GM19035 (cell line): ENCODE measurements around the gene LIMS2.

Source experiments
- ATAC-seq: cut with Tn5 transposase; IDR thresholded peaks from one replicate; pipeline ENCODE4 v1.9.1; 2021; ENCODE audit not compliant: unreplicated experiment

LIMS2 gene

DNA sequence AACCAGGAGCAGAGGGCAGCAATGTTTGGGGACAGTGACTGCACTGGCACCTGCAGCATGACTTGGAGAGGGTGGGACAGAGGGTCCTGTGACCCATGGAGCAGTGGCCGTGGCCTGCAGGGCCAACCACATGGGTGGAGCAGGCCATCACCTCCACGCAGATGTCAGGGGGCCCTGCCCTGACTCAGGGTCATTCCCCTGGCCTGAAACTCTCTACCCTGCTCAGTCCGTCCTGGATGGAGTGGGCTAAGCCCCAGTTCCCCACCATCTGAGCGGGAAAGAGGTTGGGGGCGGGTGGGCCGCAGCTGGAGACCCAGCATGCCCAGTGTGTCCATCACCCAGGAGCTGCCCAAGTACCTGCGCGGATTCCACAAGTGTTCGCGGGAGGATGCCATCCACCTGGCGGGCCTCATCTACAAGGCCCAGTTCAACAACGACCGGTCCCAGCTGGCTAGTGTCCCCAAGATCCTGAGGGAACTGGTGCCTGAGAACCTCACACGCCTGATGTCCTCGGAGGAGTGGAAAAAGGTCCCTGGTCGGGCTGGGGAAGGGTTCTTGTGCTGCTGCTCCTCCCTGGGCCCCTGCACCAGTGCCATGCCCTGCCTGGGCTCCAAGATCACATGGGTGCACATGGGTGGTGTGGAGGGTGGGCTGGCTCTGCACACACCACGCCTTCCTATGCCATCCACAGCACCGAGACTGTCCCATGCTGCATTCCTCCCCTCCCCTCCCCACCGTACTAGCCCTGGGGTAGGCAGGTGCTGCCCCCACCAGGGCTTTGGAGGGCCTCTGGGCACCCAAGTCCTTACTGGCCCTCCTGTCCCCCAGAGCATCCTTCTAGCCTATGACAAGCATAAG lies 39.7 kb downstream of the LIMS2 start:
- ATAC-seq = no peak

DNA sequence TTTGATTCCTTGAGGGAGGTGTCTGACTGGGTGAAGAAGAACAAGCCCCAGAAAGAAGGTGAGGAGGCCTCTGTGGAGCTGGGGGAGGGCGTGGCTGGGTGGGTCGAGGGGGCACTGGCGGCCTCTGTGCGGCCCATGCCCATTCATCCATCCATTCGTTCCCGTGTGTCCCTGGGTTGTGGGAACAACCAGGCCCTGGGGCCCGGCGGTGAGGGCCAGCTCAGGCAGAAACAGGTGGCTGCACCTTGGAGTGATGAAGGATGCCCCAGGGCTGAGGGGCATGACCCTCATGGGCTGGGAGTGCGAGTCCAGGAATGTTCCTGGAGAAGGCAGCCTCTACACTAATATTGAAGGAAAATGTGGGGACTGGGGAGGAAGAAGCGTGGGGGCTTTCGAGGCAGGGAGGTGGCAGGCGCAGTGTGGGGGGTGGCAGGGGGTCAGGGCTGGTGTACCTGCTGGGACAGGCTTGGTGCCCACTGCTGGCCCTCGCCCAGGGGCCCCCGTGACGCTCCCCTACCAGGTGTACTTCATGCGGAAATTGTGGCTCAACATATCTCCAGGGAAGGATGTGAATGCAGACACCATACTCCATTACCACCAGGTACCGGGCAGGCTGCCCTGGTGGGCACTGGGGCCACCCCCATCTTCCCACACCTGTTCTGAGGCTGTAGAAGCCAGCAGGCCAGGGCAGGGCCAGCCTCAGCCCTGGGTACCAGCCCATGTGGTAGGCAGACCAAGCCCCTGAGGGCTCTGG lies 40.5 kb downstream of the LIMS2 start:
- no peak for ATAC-seq

DNA sequence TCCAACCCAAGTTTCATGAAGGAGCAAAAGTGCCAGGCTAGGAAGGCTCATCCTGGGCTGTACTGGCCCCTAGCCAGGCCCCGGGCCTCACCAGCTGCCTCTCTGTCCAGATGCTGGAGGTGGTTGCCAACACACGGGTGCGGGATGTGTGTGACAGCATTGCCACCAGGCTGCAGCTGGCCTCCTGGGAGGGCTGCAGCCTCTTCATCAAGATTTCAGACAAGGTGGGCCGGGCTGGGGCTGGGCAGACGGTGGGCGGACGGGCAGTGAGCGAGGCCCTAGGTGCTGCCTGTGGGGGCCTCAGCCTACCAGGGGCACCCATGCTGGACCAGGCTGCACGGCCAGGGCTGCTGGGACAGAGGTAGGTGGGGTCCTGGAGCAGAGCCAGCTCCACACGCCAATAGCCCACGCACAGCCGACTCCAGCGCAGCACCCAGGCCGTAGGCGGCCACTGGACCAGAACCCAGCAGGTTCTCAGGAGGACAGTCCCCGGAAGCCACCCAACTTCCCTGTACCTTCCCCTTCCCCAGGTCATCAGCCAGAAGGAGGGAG lies 41.2 kb downstream of the LIMS2 start:
- no peak for ATAC-seq

DNA sequence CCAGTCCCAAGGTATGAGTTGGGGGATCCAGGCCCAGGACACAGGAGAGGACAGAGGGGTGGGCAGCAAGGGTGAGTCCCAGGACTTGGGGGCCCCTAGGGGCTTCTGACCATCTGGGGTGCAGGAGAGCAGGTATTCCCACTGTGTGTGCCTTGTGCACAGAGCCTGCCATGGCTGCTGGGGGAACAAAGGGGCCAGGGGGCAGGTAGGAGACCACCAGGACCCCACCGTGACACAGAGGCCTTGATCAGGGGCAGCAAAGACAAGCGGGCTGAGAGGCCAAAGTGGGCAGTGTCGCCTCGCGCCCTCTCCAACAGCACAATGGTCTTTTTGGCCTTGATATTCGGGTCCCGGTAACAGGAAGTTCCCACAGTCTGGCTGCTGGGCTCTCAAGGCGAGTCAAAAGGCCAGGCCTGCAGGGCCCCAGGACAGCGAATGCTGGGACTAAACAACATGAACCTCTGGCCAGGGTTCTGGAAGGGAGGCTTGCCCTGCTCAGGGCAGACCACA lies 41.7 kb downstream of the LIMS2 start:
- no peak for ATAC-seq

DNA sequence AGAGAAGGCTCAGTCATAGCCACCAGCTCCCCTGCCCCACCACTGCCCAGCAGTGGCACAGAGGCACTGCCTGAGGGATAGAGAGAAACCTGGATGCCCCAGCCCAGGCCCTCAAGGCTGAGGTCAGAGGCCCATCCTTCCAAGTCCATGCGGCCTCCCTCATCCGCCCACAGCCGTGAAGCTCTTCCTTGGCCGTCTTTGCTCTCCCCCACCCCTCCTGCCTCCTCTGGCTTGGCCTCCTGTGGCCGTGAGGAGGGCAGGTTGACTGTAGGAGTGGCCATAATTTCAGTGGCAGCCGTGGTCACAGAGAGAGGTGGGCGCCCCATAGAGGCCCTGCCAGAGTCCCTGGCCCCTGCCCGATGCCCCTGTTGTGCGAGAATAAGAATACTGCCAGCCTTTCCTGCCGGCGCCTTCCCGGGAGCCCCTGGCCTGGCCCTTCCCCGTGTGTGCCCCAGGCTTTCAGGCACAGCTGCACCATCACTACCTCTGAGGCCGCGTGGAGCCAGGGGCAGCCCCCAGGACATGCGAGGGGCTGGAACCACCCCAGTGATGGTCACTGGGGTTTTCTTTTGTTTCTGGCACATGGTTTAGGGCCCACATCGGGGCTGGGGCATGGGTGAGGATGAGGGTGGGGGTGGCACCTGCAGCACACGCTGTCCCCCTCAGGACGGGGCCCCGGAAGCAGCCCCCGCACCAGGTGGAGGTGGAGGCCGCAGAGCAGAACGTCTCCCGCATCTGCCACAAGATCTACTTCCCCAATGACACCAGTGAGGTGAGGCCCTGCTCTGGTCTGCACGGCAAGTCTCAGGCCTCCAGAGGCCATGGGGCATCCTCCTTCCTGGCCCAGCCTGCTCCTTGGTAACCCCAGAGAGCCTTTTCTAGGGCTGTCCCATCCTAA lies 42.5 kb downstream of the LIMS2 start:
- no peak for ATAC-seq

DNA sequence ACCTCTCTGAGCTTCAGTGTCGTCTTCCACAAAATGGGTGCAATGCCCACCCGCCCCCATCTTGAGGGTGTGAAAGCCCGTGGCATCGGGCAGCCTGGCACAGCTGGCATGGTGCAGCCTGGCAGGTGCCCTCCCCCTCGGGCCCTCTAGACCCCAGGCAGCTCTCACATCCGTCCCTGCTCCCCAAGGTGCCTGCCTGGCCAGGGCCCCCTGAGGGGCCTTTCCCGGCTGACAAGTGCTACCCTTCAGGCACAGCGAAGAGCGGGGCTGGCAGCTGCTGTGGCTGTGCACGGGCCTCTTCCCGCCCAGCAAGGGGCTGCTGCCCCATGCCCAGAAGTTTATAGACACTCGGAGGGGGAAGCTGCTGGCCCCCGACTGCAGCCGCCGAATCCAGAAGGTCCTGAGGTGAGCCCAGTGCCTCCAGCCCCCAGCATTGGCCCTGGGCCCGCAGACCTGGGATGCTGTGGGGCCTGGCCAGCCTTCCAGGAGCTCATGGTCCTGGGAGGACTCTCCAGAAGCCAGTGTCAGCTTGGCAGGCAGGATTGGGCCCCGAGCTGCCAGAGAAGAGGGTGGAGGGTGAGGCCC lies 43.2 kb downstream of the LIMS2 start:
- no peak for ATAC-seq

DNA sequence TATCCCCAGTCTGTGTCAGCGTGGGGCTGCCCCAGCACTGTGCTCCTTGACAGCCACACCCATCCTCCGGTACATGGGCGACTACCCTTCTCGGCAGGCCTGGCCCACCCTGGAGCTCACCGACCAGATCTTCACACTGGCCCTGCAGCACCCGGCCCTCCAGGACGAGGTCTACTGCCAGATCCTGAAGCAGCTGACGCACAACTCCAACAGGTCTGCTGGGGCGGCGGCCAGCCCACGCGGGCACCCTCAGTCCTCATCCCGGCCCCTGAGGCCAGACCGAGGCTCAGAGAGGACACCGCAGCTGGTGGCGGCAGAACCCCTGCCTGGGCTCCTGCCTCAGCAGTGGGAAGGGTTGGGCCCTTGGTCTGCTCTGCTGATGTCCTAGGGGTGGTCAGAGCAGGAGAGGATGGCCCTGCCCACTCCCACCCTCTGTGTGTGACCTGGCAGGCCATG lies 43.8 kb downstream of the LIMS2 start:
- no peak for ATAC-seq

DNA sequence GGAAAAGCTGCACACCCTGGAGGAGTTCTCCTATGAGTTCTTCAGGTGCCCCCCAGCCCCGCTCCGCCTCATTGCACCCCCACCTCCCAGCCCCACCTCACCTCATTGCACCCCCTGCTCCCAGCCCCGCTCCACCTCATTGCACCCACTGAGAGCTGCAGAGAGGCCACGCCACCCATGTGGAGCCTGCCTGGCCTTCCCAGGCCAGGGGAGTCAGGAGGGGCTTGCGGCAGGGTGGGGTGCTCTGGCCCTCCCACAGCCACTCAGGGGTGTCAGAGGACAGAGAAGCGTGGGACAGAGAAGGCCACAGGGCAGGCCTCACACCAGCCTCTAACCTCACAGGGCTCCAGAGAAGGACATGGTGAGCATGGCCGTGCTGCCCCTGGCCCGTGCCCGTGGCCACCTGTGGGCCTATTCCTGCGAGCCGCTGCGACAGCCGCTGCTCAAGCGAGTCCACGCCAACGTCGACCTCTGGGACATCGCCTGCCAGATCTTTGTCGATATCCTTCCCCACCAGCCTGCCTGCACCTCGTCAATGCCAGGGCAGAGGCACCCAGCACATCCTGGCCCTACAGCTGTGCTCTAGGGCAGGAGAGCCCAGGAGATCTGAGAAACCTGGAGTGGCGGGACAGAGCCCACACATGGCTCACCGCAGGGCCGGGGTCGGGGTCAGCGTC lies 44.3 kb downstream of the LIMS2 start:
- ATAC-seq = no peak

DNA sequence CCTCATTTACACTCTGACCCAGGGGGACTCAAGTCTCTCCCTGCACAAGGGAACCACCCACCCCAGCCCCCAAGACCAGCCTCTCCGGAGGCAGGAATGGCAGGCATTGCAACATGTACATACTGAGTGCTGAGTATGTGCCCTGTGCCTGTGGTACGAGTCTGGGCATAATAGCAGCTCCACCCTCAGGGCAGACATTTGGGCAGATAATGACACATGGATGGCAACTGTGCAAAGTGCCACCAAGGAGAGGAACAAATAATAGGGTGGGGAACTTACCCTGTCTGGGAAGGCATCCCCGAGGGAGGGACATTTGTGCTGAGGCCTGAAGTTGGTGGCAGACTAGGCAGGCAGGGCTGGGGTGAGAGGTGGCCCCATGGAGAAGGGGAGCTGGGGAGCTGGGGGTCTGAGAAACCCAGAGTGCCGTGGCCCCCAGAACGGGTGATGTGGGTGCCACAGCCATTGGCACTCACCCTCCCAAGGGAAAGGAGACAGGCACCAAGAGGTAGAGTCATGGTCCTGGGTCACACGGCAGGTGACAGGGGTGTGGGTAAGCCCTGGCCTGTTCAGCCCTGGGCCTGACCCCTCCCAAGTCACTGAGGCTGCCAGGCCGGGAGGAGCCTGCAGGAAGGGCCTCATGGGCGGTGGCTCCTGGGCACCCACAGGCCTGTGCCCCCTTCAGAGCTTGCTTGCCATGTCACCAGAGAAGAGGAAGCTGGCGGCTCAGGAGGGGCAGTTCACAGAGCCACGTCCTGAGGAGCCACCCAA lies 45.0 kb downstream of the LIMS2 start:
- no peak for ATAC-seq

DNA sequence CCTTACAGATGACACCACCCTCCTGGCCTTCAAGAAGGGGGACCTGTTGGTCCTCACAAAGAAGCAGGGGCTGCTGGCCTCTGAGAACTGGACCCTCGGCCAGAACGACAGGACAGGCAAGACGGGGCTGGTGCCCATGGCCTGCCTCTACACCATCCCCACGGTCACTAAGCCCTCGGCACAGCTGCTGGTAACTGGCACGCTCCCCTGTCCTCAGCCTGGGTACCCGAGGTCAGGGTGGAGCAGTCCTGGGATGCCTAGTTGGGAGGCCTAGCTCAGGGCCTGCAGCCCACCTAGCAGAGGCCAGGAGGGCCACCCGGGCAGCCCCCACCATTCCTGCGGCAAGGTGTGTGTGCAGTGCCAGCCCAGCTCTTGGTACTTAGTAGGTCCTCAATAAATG lies 45.7 kb downstream of the LIMS2 start:
- no peak for ATAC-seq

DNA sequence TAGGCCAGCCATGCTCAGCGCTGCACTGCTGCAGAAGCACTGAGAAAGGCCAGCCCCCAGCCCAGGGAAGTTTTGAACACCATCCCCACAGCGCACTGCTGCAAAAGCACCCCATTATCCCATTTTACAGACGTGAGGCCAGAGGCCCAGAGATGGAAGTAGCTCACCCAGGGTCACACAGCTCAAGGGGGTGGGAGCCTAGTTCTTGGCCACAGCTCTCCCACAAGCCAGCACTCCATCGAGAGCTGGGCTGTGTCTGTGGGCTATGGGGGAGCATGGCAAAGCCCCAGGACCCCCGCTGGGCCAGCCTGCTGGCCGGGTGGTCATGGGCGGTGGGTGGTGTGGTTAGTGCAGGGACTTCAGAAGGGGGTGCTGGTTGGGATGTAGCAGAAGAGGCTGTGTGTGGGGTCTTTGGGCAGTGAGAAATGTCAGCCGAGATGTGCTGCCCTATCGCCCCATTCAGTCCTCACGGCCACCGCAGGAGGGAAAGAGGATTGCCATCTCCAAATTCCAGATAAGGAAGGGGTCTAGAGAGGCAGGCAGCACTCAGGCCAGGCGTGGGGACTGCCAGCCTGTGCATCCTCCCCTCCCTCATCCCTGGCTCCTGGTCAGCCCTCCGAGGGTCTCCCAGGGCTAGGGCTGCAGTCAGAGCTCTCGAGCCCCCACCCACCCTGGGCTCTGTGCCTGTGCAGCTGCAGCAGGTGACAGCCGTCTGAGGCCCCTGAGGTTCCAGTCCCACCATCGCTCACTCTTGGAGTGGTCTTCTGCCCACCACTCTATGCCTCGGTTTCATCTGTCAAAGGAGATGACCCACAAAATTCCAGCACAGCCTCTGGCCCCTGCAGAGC lies 46.3 kb downstream of the LIMS2 start:
- ATAC-seq = no peak

DNA sequence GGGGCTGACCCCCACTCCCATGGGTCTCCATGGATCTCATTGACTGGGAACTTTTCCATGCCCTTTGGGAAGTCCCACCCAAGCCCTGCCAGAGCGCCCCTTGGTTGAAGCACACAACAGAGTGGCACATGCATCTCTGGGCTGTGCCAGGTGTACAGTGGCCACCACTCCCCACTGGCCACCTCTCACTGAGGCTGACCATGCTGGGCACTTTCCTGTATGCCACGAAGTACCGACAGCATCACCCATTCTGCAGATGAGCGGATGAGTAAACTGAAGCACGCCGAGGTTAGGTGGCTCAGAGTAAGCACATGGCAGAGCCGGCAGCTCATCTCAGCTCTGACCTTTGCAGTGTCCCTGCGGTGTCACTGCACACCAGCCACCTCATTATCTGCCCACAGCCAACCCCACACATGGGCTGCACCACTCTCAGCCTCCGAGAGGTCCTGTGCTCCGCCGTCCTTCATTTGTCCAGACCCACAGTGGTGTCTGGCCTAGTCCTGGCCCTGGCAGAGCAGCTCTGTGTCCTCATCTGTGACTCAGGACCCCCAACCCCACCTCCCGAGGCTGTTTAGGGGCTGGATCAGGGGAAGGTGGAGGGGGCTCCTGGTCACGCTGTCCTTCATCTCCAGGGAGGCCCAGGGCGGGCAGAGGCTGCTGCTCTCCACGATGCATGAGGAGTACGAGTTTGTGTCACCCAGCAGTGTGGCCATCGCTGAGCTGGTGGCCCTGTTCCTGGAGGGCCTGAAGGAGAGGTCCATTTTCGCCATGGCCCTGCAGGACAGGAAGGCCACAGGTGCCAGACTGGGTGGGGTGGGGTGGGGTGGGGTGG lies 47.4 kb downstream of the LIMS2 start:
- ATAC-seq = no peak

DNA sequence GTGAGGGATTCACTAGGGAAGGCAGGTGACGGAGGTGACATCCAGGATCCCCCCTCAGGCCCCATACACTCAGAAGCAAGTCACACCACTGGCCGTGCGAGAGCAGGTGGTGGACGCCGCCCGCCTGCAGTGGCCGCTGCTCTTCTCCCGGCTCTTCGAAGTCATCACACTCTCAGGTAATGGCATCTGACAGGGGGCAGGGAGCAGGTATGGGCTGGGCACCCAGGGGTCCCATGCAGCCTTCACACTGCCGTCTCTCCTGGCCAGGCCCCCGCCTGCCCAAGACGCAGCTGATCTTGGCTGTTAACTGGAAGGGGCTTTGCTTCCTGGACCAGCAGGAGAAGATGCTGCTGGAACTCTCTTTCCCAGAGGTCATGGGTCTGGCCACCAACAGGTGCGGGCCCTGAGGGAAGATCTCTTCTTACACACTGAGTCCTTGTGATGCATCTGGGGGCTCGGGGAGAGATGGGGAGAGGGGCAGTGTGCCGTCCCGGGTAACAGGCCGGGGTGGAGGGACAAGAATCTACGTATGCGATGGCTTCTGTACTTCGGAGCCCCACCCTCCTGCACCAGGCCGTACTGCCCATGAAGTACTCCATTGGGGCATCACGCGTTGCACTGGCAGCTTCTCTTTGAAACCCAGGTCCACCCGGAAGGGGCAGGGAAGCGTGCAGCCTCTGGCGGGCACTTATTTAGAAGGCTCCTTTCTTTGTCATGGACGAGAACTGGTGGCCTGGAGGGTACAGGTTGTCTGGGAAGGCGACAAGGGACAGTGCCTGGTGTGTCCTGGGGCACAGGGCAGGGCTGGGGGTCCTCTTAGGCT lies 48.2 kb downstream of the LIMS2 start:
- no peak for ATAC-seq

DNA sequence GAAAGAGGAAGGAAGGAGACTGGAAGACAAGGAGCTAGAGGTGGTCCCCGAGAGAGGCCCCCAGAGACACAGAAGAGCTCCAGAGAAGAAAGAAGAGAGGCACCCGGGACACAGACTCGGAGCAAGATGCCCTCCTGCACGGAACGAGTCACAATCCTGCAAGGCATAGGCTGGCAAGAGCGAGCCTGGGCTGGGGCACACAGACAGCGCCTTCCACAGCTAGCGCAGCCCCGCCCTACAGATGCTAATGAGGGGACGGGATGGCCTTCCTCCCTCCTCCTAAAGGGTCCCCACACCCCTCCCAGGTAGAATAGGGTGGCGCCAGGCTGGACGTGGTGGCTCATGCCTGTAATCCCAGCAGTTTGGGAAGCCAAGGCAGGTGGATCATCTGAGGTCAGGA lies 49.2 kb downstream of the LIMS2 start:
- ATAC-seq = no peak

DNA sequence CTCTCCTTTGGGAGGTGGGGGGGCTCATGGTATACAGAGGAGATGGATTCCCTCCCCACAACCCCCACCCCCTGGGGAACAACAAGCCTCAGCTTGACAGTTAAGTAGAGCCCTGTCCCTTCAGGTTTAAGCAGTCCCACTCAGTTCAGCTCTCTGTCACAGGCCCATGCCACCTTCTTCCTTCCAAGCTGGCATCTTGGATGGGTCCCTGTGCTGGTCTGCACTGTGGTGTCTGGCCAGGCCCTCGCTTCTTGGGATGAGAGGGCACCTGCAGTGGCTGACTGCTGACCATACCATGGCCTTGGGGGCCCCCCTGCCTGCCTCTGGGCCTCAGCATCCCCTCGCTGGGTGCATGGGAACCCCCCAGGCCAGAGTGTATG lies 49.8 kb downstream of the LIMS2 start:
- ATAC-seq = no peak

DNA sequence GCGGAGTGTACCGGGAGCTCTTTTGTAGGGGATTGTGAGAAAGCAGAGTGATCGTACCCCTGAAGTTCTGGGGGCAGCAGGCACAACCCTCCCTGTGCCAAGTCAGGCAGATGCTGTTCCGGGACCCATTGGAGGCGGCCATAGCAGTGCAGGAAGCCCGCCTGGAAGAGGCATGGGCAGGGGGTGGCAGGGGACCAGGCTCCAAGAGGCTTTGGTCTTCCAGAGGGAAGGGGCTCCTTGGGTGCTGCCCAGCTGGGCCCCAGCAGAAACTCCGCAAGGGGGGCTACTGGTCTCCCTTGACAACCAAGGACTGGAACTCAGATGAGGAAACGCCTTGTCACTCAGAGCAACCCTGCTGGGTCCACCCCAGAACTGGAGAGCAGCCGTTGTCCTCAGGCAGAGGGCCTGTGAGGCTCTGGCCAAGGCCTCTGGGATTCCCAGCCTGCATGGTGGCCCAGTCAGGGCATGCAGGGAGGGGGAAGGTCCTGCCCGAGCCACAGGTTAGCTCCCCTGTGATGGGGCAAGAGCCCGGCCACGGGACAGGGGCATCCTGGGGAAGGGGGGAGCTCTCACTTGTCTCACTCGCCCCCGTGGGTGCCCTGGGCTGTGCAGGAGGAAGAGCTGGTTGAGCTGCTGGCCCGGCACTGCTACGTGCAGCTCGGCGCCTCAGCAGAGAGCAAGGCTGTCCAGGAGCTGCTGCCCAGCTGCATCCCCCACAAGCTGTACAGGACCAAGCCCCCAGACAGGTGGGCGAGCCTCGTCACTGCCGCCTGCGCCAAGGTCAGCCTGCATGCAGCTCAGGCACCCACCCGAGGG lies 50.4 kb downstream of the LIMS2 start:
- ATAC-seq = no peak
